ENCODE results near the gene LRFN2.

LRFN2 gene

DNA sequence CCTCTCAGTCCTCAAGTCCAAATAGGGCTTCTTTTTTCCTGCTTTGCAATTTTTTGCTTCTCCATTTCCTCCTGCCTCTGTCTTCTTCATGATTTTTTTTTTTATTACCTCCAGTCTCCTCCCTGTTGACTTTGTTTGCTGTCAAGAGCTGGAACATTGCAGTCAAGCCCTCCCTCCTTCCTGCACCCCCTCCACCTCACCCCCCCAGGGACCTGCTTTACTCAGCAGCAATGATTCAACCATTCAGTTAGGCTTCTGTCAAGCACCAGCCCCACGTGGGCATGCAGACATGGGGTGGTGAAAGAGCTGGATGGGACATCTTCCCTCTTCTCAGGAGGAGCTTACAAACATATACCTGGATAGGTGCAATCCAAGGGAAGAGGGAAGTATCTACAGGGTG is 142.4 kb downstream of the LRFN2 start:
- Histone ChIP-seq H3K9ac (ENCODE audit: low read depth, low read length) (no peak overlapping the region), H3K4me1 (ENCODE audit: insufficient read depth, low read length) (peaks cover 4% of the 10 kb centered on the region; the same call in 1 of the 2 replicates), H3K9me3 (ENCODE audit: control insufficient read depth, insufficient read depth, low read length) (no peaks in the 10 kb centered on the region), H3K36me3 (ENCODE audit: insufficient read depth, low read length) (no peaks in the 10 kb centered on the region)

DNA sequence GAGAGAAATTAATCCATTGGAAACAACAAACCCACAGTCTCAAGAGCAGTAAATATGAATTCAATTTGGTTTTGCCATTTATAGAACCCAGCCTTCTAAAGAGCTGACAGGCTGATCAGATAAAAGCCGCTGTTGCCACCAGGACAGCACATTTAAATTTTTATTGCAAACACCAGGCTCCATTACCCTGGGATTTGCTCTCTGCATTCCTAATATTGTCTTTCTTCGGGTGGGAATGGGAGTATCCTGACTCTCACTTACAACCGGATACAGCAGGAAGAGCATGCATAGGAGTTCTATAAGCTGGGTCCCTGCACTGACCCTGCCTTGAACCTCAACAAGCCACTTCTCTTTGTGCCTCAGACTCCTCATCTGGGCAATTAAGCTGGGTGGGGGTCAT is 142.9 kb downstream of the LRFN2 start:
- peaks cover 8% of the 10 kb centered on the region; the same call in 1 of the 2 replicates for H3K4me1 ChIP-seq (ENCODE audit: insufficient read depth, low read length)
- no peaks in the 10 kb centered on the region for H3K9me3 ChIP-seq (ENCODE audit: control insufficient read depth, insufficient read depth, low read length)
- H3K9ac ChIP-seq (ENCODE audit: low read depth, low read length) = no peak overlapping the region
- no peaks in the 10 kb centered on the region for H3K36me3 ChIP-seq (ENCODE audit: insufficient read depth, low read length)

DNA sequence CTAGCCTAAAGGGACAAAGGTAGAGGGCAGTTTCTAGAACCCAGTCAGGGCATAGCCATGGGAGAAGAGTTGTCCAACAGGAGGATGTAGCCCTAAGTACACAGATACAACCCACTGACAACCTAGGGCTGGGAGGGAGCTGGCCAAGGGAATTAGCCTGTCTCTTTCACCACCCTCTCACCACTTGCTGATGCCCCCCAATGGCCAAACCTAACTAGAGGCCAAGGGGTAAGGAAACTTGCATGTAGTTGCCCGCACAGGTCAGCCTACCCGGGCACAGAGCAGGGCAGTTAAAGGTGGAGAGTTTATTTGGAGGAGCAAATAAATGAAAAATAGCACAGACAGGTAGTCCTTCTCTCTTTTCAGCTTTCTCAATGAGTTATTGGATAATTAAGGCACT is 143.3 kb downstream of the LRFN2 start:
- Histone ChIP-seq H3K4me1 (ENCODE audit: insufficient read depth, low read length) (peaks cover 8% of the 10 kb centered on the region; the same call in 1 of the 2 replicates), H3K9me3 (ENCODE audit: control insufficient read depth, insufficient read depth, low read length) (no peaks in the 10 kb centered on the region), H3K36me3 (ENCODE audit: insufficient read depth, low read length) (no peaks in the 10 kb centered on the region), H3K9ac (ENCODE audit: low read depth, low read length) (no peak overlapping the region)

DNA sequence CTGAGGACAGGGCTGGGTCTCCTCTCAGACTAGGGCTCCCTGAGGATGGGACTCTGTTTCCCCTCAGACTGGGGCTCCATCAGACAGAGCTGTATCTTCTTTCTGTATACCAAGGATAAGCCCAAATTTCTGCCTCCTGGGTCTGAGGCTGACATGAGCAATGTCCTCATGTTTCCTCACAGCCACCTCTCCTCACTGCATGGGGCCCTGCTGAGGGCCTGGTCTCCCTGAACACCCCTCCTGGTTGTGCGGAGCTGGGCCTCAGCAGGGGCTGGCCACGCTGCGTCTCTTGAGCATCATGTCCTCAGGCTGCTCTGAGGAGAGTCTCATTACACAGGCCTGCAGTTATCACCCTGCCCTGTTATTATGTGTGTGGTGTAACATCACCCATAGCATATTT is 144.6 kb downstream of the LRFN2 start:
- Histone ChIP-seq H3K9me3 (ENCODE audit: control insufficient read depth, insufficient read depth, low read length) (no peaks in the 10 kb centered on the region), H3K36me3 (ENCODE audit: insufficient read depth, low read length) (no peaks in the 10 kb centered on the region; the same call in 1 of the 2 replicates), H3K4me1 (ENCODE audit: insufficient read depth, low read length) (peaks cover 8% of the 10 kb centered on the region; the same call in 1 of the 2 replicates), H3K9ac (ENCODE audit: low read depth, low read length) (no peak overlapping the region)

DNA sequence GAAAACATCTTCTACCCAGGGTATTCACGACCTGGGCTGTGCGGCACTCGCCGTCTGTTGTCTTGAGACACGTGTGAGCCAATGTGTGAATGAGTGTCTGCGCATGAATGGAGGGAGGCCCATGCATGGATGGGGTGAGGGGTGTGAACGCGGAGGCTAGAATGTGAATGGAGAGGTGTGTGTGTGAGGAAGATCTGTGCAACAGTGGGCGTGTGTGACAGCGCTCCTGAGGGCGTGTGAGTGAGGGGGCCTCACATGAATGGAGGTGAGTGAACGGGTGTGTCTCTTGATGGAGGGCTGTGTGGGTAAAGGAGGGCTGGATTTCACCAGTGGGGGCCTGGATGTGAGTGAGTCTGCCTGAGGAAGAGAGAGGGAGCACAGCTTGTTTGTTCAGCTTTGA is 146.0 kb downstream of the LRFN2 start:
- Histone ChIP-seq H3K9ac (ENCODE audit: low read depth, low read length) (no peak overlapping the region), H3K9me3 (ENCODE audit: control insufficient read depth, insufficient read depth, low read length) (0 out of 2 replicates have a peak, but pooled peaks cover 3% of the 10 kb centered on the region), H3K4me1 (ENCODE audit: insufficient read depth, low read length) (peaks cover 8% of the 10 kb centered on the region; the same call in 1 of the 2 replicates), H3K36me3 (ENCODE audit: insufficient read depth, low read length) (no peaks in the 10 kb centered on the region; the same call in 1 of the 2 replicates)

DNA sequence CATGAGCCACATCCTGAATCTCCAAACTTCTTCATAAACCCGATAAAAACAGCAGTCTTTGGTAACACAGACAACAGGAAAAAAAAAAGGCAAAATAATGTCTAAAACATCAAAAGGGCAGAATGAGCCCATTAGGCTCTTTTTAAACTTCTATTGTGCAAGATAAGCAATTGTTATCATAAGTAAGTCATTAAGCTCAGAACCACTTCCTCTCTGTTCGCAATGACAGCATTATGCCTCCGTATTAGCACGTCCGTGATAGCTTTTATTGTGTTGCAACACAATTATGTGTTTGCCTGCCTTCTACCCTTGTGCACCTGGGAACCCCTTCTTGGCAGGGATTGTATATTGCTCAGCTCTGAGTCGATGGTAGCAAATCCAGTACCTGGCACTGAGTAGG is 147.1 kb downstream of the LRFN2 start:
- H3K4me1 ChIP-seq (ENCODE audit: insufficient read depth, low read length) = peaks cover 6% of the 10 kb centered on the region; the same call in 1 of the 2 replicates
- no peak overlapping the region for H3K9ac ChIP-seq (ENCODE audit: low read depth, low read length)
- 0 out of 2 replicates have a peak, but pooled peaks cover 3% of the 10 kb centered on the region for H3K9me3 ChIP-seq (ENCODE audit: control insufficient read depth, insufficient read depth, low read length)
- no peaks in the 10 kb centered on the region; the same call in 1 of the 2 replicates for H3K36me3 ChIP-seq (ENCODE audit: insufficient read depth, low read length)

DNA sequence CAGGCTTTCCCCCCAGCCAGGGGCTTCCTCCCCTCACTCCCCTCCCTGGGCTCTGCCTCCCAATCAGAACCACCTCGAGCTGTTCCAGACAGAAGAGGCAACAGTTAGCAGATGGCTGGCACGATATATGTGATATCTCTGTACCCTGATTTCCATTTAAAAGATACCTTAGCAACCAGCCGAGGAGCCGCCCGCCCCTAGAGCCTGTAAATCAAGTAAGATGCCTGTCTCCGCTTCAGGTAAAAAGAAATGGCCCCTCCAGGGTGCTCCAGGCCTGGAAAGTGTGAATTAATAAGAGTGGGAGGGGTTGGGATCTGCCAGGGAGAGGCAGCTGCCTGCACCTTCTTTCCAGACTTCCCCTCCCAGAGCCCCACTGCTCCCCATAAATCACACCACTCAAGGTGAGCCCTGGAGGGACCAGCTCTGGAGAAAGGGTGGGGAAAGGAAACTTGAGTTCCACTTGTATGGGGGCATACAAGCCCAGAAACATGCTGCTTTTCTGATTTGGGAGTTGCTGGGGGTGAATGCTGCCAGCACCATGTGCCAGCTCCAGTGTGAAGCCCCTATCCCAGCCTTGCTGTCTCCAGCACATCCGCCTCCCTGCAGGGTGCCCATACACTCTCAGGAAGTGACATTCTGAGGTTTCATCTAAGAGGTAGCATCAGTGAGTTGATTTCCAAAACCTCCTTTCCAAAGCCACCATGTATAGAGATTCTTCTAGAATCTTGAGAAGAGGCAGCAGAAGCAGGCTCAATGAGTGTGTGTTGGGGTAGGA is 148.0 kb downstream of the LRFN2 start:
- Histone ChIP-seq H3K9ac (ENCODE audit: low read depth, low read length) (no peak overlapping the region), H3K9me3 (ENCODE audit: control insufficient read depth, insufficient read depth, low read length) (0 out of 2 replicates have a peak, but pooled peaks cover 3% of the 10 kb centered on the region), H3K36me3 (ENCODE audit: insufficient read depth, low read length) (no peaks in the 10 kb centered on the region; the same call in 1 of the 2 replicates), H3K4me1 (ENCODE audit: insufficient read depth, low read length) (0 out of 2 replicates have a peak, but pooled peaks cover 5% of the 10 kb centered on the region)

DNA sequence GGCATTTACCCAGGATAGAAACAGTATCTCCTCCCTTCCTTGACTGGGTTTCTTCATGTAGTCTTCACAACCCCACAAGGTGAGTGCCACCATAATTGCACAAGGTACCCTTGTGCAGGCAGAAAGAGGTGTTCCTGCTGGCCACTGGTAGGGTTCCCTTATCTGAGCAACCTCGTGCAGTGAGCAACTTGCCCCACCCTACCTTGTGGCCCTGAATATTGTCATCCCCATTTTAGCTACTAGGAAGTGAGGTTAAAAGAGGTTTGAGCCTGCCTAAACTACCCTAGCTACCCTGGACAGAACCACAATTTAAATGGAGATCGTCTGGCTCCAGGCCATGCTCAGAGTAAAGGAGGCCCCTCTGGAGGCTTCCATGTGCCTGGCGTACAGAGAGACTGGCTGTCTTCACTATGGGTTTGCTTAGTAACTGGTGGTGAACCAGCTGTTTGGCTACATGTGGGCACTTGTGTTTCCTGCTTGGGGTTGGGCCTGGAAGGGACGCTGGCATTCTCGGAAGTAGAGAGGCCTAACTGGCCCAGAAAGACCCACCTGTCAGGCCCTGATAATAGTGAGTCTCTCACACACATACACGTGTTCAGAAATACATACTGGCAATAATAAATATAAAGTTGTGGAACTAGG is 148.8 kb downstream of the LRFN2 start:
- Histone ChIP-seq H3K4me1 (ENCODE audit: insufficient read depth, low read length) (0 out of 2 replicates have a peak, but pooled peaks cover 5% of the 10 kb centered on the region), H3K9ac (ENCODE audit: low read depth, low read length) (no peak overlapping the region), H3K9me3 (ENCODE audit: control insufficient read depth, insufficient read depth, low read length) (0 out of 2 replicates have a peak, but pooled peaks cover 3% of the 10 kb centered on the region), H3K36me3 (ENCODE audit: insufficient read depth, low read length) (no peaks in the 10 kb centered on the region; the same call in 1 of the 2 replicates)

DNA sequence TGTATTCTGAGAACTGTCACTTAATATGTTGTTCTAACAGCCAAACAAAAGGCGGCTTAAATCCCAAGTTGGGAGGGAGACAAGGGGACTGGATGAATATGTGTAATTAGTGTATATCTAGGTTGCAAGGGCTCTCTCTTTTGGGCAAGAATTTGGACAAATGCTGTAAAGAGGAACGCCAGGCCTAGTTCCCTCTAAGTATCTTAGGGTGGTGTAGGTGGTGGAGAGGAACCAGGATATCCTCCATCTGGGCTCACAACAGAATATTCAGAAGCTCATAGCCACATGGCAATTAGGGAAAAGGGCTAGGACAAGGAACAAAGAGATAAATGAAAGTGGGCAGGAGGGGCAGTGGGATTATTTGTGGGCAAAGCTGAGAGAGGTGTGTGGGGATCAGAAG is 149.5 kb downstream of the LRFN2 start:
- no peak overlapping the region for H3K9ac ChIP-seq (ENCODE audit: low read depth, low read length)
- 0 out of 2 replicates have a peak, but pooled peaks cover 3% of the 10 kb centered on the region for H3K9me3 ChIP-seq (ENCODE audit: control insufficient read depth, insufficient read depth, low read length)
- no peaks in the 10 kb centered on the region; the same call in 1 of the 2 replicates for H3K36me3 ChIP-seq (ENCODE audit: insufficient read depth, low read length)
- H3K4me1 ChIP-seq (ENCODE audit: insufficient read depth, low read length) = 0 out of 2 replicates have a peak, but pooled peaks cover 5% of the 10 kb centered on the region

DNA sequence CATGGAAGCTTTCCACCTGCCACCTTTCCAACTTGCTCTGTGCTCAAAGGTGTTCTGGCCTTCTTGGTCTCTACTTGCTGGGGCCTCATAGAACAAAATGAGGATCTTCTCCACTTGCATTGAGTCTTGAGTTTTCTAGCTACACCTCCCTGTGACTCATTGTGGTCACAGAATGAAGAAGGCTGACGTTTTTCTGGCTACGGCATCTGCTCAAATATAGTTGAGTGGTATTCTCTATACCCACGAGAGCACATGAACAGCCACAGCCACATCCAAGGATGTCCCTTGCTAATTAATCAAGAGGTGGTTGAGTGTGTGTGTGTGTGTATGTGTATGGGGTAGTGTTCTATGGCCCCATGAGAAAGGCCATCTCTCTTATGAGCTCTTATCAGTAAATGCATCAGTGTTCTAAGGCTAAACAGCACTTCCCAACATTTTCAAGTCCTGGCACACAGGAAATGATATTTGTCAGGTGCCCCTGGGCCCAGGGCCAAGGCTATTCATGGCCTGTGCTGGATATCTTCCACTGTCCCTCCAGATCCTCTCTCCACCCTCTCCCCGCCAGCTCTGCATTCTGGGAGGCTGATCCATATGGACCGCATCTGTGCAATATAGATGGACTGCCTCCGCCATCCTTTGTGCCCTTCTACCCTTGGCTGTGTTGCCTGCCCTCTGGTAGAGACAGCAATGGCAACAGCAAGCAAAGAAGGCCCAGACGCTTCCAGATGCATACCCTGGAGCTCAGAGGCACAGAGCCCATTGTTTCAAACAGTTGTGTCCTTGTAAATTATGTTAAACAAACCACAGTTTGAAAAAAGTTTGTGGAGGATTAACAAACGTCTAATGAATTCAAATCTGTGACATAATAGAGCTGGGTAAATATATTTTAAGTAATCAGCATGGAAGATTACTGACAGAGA is 150.2 kb downstream of the LRFN2 start:
- H3K4me1 ChIP-seq (ENCODE audit: insufficient read depth, low read length) = 0 out of 2 replicates have a peak, but pooled peaks cover 5% of the 10 kb centered on the region

DNA sequence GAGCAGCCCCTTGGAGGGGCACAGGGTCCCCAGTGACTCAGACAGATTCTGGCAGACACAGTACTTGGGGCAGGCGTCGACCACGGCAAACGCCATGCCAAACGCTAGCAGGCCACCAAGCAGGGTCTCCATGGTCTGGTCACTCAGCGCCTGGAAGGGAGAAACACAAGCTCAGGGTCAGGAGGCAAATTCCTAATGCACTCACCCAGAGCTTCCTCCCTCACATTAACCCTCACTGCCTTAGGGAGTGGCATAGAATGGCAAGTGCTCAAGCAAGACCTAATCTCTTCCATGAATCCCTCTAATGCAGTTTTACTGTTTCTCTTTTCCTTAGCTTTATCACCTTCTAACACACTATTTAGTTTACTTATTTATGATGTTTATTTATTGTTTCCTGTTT is 154.2 kb downstream of the LRFN2 start:
- 0 out of 2 replicates have a peak, but pooled peaks cover 3% of the 10 kb centered on the region for H3K9me3 ChIP-seq (ENCODE audit: control insufficient read depth, insufficient read depth, low read length)
- H3K36me3 ChIP-seq (ENCODE audit: insufficient read depth, low read length) = no peaks in the 10 kb centered on the region; the same call in 1 of the 2 replicates
- no peaks in the 10 kb centered on the region for H3K4me1 ChIP-seq (ENCODE audit: insufficient read depth, low read length)
- no peak overlapping the region for H3K9ac ChIP-seq (ENCODE audit: low read depth, low read length)

More for the DNA sequence above, 150.2 kb downstream of the LRFN2 start:
- no peak overlapping the region for H3K9ac ChIP-seq (ENCODE audit: low read depth, low read length)
- H3K36me3 ChIP-seq (ENCODE audit: insufficient read depth, low read length) = no peaks in the 10 kb centered on the region; the same call in 1 of the 2 replicates
- H3K9me3 ChIP-seq (ENCODE audit: control insufficient read depth, insufficient read depth, low read length) = 0 out of 2 replicates have a peak, but pooled peaks cover 3% of the 10 kb centered on the region

DNA sequence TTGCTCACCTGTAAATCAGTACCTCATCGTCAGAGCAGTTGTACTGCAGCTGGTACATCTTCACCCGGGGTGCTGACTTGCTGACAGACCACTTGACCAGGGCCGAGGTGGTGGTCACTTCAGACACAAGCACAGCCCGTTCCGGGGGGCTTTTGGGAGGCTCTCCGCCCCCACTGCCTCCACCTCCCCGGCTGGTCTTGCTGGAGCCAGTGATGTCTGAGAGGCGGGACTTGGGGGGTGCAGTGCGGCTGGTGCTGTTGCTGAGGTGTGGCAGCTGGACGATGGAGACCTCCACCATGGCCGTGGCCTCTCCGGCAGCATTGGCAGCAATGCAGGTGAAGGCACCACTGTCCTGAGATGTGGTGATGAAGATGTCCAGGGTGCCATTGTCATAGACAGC is 155.5 kb downstream of the LRFN2 start:
- no peaks in the 10 kb centered on the region for H3K36me3 ChIP-seq (ENCODE audit: insufficient read depth, low read length)
- H3K9me3 ChIP-seq (ENCODE audit: control insufficient read depth, insufficient read depth, low read length) = 0 out of 2 replicates have a peak, but pooled peaks cover under 1% of the 10 kb centered on the region
- H3K4me1 ChIP-seq (ENCODE audit: insufficient read depth, low read length) = no peaks in the 10 kb centered on the region
- no peak overlapping the region for H3K9ac ChIP-seq (ENCODE audit: low read depth, low read length)

DNA sequence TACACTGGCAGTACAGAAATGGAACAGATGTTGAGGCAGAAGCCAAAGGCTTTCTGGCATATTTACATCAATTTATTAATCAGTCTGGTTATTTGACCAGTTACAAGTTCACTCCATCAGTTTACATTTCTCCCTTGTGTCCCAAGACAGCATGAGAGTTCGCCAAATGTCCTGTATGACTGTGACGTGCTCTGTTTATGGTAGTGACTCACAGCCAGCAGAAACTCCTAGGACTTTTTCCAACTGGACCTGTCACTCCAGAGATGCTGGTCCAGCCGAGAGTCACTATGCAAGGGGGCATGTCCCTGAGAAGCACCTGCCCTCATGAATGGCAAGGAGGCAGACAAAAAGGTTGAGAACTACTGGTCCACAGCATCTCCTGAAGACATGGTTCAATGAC is 160.0 kb downstream of the LRFN2 start:
- H3K9me3 ChIP-seq (ENCODE audit: control insufficient read depth, insufficient read depth, low read length) = no peaks in the 10 kb centered on the region
- H3K9ac ChIP-seq (ENCODE audit: low read depth, low read length) = no peak overlapping the region
- no peaks in the 10 kb centered on the region for H3K4me1 ChIP-seq (ENCODE audit: insufficient read depth, low read length)
- no peaks in the 10 kb centered on the region for H3K36me3 ChIP-seq (ENCODE audit: insufficient read depth, low read length)
